ENCODE measurements around the gene MED12. TPM values are rescaled to one million over a fixed set of nuclear protein-coding genes. Genes with fewer than 3 reads are reported as not detected.

MED12 gene
- total and polyA plus RNA-seq, 2 experiments from 2014 or later = 7.1 to 40.6 TPM

- TF ChIP-seq ZNF331 (CRISPR knock-in tag; IDR thresholded peaks at IDR 0.05; ENCODE audit: low read depth) = no peak
- TF ChIP-seq, protein P1, sequence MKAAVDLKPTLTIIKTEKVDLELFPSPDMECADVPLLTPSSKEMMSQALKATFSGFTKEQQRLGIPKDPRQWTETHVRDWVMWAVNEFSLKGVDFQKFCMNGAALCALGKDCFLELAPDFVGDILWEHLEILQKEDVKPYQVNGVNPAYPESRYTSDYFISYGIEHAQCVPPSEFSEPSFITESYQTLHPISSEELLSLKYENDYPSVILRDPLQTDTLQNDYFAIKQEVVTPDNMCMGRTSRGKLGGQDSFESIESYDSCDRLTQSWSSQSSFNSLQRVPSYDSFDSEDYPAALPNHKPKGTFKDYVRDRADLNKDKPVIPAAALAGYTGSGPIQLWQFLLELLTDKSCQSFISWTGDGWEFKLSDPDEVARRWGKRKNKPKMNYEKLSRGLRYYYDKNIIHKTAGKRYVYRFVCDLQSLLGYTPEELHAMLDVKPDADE (IDR thresholded peaks at IDR 0.05) = no peak
- no peak for TF ChIP-seq NANOG (IDR thresholded peaks at IDR 0.05; ENCODE audit: borderline replicate concordance)
- H3K36me3 Mint-ChIP-seq (ENCODE audit: low read depth) = peaks cover 7% of the 10 kb centered on the region; the same call in 1 of the 3 replicates
- H2AFZ ChIP-seq = no peak overlapping the region
Measured at GRCh38 chrX:71164071-71164470, 45.7 kb downstream of the MED12 start.

GRCh38 chrX:71166461-71166860, 48.1 kb downstream of the MED12 start:
- no peaks in the 10 kb centered on the region for H3K9me3 Mint-ChIP-seq
- no peaks in the 10 kb centered on the region for H4K20me1 ChIP-seq (replicated peaks; ENCODE audit: insufficient read depth)
- peaks cover 23% of the 10 kb centered on the region for H3K4me1 Mint-ChIP-seq

More at GRCh38 chrX:71164071-71164470, 45.7 kb downstream of the MED12 start:
- no peak overlapping the region for H3K4me3 Mint-ChIP-seq
- Histone ChIP-seq H3K27me3 (ENCODE audit: insufficient read depth) (no peaks in the 10 kb centered on the region), H3K27ac (ENCODE audit: low read depth) (no peak overlapping the region), H3K79me2 (replicated peaks; ENCODE audit: insufficient read depth) (no peaks in the 10 kb centered on the region), H3K4me2 (no peak overlapping the region), H3F3A (replicated peaks; ENCODE audit: low read depth) (no peaks in the 10 kb centered on the region), H3K4me3 (no peak overlapping the region), H3K9me2 (ENCODE audit: insufficient read depth) (no peaks in the 10 kb centered on the region), H3K4me1 (ENCODE audit: insufficient read depth) (no peaks in the 10 kb centered on the region), H4K20me1 (replicated peaks; ENCODE audit: insufficient read depth) (no peaks in the 10 kb centered on the region), H3K36me3 (ENCODE audit: insufficient read depth) (no peaks in the 10 kb centered on the region)
- peaks cover 2% of the 10 kb centered on the region for H3K27me3 Mint-ChIP-seq (ENCODE audit: insufficient read depth, low read depth, poor library complexity)
- ATAC-seq (no peak), DNase-seq (ENCODE audit: low spot score) (no peak)
- H3K4me1 Mint-ChIP-seq = peaks cover 11% of the 10 kb centered on the region; the same call in 2 of the 3 replicates
- no peaks in the 10 kb centered on the region for H3K9me3 Mint-ChIP-seq
- no peak overlapping the region for H3K27ac Mint-ChIP-seq

More at GRCh38 chrX:71166461-71166860, 48.1 kb downstream of the MED12 start:
- DNase-seq (ENCODE audit: low spot score) (no peak), ATAC-seq (no peak)
- no peak overlapping the region for H3K4me2 ChIP-seq
- no peaks in the 10 kb centered on the region for H3K79me2 ChIP-seq (replicated peaks; ENCODE audit: insufficient read depth)
- no peaks in the 10 kb centered on the region for H3K27me3 ChIP-seq (ENCODE audit: insufficient read depth)
- H3F3A ChIP-seq (replicated peaks; ENCODE audit: low read depth) = no peaks in the 10 kb centered on the region
- H3K27ac Mint-ChIP-seq = no peak overlapping the region
- H3K27me3 Mint-ChIP-seq (ENCODE audit: insufficient read depth, low read depth, poor library complexity) = peaks cover 13% of the 10 kb centered on the region
- H3K4me3 ChIP-seq = no peak overlapping the region
- no peaks in the 10 kb centered on the region for H3K9me2 ChIP-seq (ENCODE audit: insufficient read depth)
- no peak overlapping the region for H3K27ac ChIP-seq (ENCODE audit: low read depth)
- H3K4me1 ChIP-seq (ENCODE audit: insufficient read depth) = no peaks in the 10 kb centered on the region
- H3K4me3 Mint-ChIP-seq = no peak overlapping the region
- no peak overlapping the region for H2AFZ ChIP-seq
- peaks cover 9% of the 10 kb centered on the region; the same call in 2 of the 3 replicates for H3K36me3 Mint-ChIP-seq (ENCODE audit: low read depth)
- TF ChIP-seq CREB1 (CRISPR knock-in tag; IDR thresholded peaks at IDR 0.05; ENCODE audit: low read depth) (no peak), NANOG (IDR thresholded peaks at IDR 0.05; ENCODE audit: borderline replicate concordance) (no peak), POLR2AphosphoS5 (IDR thresholded peaks at IDR 0.05; ENCODE audit: low read depth) (no peak), ZNF331 (CRISPR knock-in tag; IDR thresholded peaks at IDR 0.05; ENCODE audit: low read depth) (no peak), EZH2 (IDR thresholded peaks at IDR 0.05; ENCODE audit: low read depth, unreplicated experiment) (no peak), CTCF (conservative IDR thresholded peaks at IDR 0.05; ENCODE audit: low read depth in 2 of 2) (no peak), ZNF114 (CRISPR knock-in tag; IDR thresholded peaks at IDR 0.05) (no peak), STAT1 (IDR thresholded peaks at IDR 0.05; ENCODE audit: unreplicated experiment) (no peak), EZH2phosphoT487 (IDR thresholded peaks at IDR 0.05; ENCODE audit: unreplicated experiment) (no peak)
- TF ChIP-seq, protein P2, sequence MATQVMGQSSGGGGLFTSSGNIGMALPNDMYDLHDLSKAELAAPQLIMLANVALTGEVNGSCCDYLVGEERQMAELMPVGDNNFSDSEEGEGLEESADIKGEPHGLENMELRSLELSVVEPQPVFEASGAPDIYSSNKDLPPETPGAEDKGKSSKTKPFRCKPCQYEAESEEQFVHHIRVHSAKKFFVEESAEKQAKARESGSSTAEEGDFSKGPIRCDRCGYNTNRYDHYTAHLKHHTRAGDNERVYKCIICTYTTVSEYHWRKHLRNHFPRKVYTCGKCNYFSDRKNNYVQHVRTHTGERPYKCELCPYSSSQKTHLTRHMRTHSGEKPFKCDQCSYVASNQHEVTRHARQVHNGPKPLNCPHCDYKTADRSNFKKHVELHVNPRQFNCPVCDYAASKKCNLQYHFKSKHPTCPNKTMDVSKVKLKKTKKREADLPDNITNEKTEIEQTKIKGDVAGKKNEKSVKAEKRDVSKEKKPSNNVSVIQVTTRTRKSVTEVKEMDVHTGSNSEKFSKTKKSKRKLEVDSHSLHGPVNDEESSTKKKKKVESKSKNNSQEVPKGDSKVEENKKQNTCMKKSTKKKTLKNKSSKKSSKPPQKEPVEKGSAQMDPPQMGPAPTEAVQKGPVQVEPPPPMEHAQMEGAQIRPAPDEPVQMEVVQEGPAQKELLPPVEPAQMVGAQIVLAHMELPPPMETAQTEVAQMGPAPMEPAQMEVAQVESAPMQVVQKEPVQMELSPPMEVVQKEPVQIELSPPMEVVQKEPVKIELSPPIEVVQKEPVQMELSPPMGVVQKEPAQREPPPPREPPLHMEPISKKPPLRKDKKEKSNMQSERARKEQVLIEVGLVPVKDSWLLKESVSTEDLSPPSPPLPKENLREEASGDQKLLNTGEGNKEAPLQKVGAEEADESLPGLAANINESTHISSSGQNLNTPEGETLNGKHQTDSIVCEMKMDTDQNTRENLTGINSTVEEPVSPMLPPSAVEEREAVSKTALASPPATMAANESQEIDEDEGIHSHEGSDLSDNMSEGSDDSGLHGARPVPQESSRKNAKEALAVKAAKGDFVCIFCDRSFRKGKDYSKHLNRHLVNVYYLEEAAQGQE (IDR thresholded peaks at IDR 0.05; ENCODE audit: unreplicated experiment) = no peak
- no peaks in the 10 kb centered on the region for H3K36me3 ChIP-seq (ENCODE audit: insufficient read depth)

Data from GM23338 (cell line).